H1 (cell line): Measurements from ENCODE around the gene BUB1B. TPM values are rescaled to one million over a fixed set of nuclear protein-coding genes. Genes with fewer than 3 reads are reported as not detected.

Experiments used
- CEBPB ChIP-seq: IDR thresholded peaks from 2 replicates; pipeline ENCODE4 v1.6.1; 2012; ENCODE audit warnings: low read depth, low read length
- CHD2 ChIP-seq: IDR thresholded peaks from 2 replicates; pipeline ENCODE4 v1.6.1; 2012; ENCODE audit warnings: low read length, improper control_type of control experiment
- CHD7 ChIP-seq: fragments of 300-600 bp; sonication (generic); IDR thresholded peaks from 2 replicates; pipeline ENCODE4 v1.7.1; 2012; ENCODE audit warnings: low read length, moderate library complexity, mild to moderate bottlenecking, inconsistent platforms; ENCODE audit not compliant: insufficient replicate concordance
- EZH2 ChIP-seq: fragments of 200-600 bp; sonication (generic); IDR thresholded peaks from 2 replicates; pipeline ENCODE4 v1.7.1; 2012; ENCODE audit warnings: low read depth, mild to moderate bottlenecking, moderate library complexity, low read length, inconsistent platforms; ENCODE audit not compliant: severe bottlenecking
- KDM1A ChIP-seq: fragments of 200-600, 300-600 bp; sonication (generic); IDR thresholded peaks from 2 replicates; pipeline ENCODE4 v1.7.1; 2016; ENCODE audit warnings: mild to moderate bottlenecking, low read length, borderline replicate concordance
- PHF8 ChIP-seq: fragments of 200-600 bp; sonication (generic); conservative IDR thresholded peaks from 2 replicates; pipeline ENCODE4 v1.7.1; 2012; ENCODE audit warnings: low read depth, mild to moderate bottlenecking, inconsistent platforms, low read length, moderate library complexity
- POU5F1 ChIP-seq: IDR thresholded peaks from 2 replicates; pipeline ENCODE4 v1.6.1; 2011; ENCODE audit warnings: low read depth, mild to moderate bottlenecking, low read length, moderate library complexity
- RXRA ChIP-seq: IDR thresholded peaks from 2 replicates; pipeline ENCODE4 v1.6.1; 2011; ENCODE audit warnings: low read depth, mild to moderate bottlenecking, low read length, moderate library complexity; ENCODE audit not compliant: insufficient read depth
- SP1 ChIP-seq: IDR thresholded peaks from 2 replicates; pipeline ENCODE4 v1.6.1; 2011; ENCODE audit warnings: low read depth, low read length
- SRF ChIP-seq: IDR thresholded peaks from 2 replicates; pipeline ENCODE4 v1.6.1; 2011; ENCODE audit warnings: mild to moderate bottlenecking, low read depth, low read length, moderate library complexity
- TBP ChIP-seq: IDR thresholded peaks from 2 replicates; pipeline ENCODE4 v1.6.1; 2011; ENCODE audit warnings: low read depth, low read length, improper control_type of control experiment
- polyA plus RNA-seq, 7 experiments: library from polyadenylated mRNA; depleted of rRNA in 3 of 7; stranded (reverse) in 5 of 7; unstranded in 2 of 7; fragments of >200 nt in 5 of 7; fragments of 200-250 nt in 2 of 7; gene quantifications; 1 replicate in 5 of 7; 2 replicates in 1 of 7; 4 replicates in 1 of 7; pipeline versions ENCODE4 v1.2.1 to v1.2.3, GENCODE V29; 2011 to 2013; ENCODE audit warnings: missing spikeins in 2 of 7, mixed read lengths in 2 of 7
- total RNA-seq: library from RNA; stranded (reverse); fragmentation: NEBNext Ultra II Directional; extraction: Animal tissue kit (Norgen Biotek cat#: 25700); gene quantifications from 2 replicates; pipeline ENCODE4 v1.2.1, GENCODE V29; 2021
- TF ChIP-seq, protein P1 (sequence below): IDR thresholded peaks from 2 replicates; pipeline ENCODE4 v1.6.1; 2011; ENCODE audit warnings: low read depth, mild to moderate bottlenecking, low read length; ENCODE audit not compliant: insufficient read depth

BUB1B gene
- total and polyA plus RNA-seq, 2 of the 8 experiments (the other 6 are each of a cell fraction or from before 2014, with no cell fraction given): 48.9 to 144 TPM

- TF ChIP-seq CHD7 (no peak), CEBPB (no peak), PHF8 (no peak), SRF (no peak), CHD2 (no peak), SP1 (no peak), EZH2 (no peak), POU5F1 (no peak), KDM1A (no peak), TBP (no peak), RXRA (no peak)
- TF ChIP-seq, protein P1, sequence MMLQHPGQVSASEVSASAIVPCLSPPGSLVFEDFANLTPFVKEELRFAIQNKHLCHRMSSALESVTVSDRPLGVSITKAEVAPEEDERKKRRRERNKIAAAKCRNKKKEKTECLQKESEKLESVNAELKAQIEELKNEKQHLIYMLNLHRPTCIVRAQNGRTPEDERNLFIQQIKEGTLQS: no peak
These were observed 1.7 kb downstream of the BUB1B start (continued) for GRCh38 chr15:40162552-40162951.
